Prostate gland (tissue), 2 donors: ENCODE data around the gene RAP1GDS1. TPM values are rescaled to one million over a fixed set of nuclear protein-coding genes. Genes with fewer than 3 reads are reported as not detected.

Experiments
- DNase-seq: peaks from one replicate; pipeline ENCODE4 v3.0.0-alpha.2; 2019; ENCODE audit warnings: low spot score
- H3K27ac ChIP-seq, 2 donors: fragments of 200-600 bp; sonication (generic); 2 replicates each; pipeline ENCODE4 v1.5.1; 2017 to 2019
- H3K27me3 ChIP-seq: fragments of 200-600 bp; sonication (generic); replicated peaks from 2 replicates; pipeline ENCODE4 v1.5.1; 2019; ENCODE audit not compliant: insufficient read depth
- H3K36me3 ChIP-seq, 2 donors: fragments of 200-600 bp; sonication (generic); 1 replicate in 1 of 2; 2 replicates in 1 of 2; pipeline versions ENCODE4 v1.5.1 to v1.8.1; 2017 to 2019
- H3K4me1 ChIP-seq: fragments of 200-600 bp; sonication (generic); replicated peaks from 2 replicates; pipeline ENCODE4 v1.5.1; 2019
- H3K4me3 ChIP-seq, 2 donors: fragments of 200-600 bp; sonication (generic); 2 replicates each; pipeline ENCODE4 v1.5.1; 2017 to 2019
- H3K9me3 ChIP-seq: fragments of 200-600 bp; sonication (generic); 2 replicates; pipeline ENCODE4 v1.5.1; 2017
- CTCF ChIP-seq, 4 experiments: fragments of 200-600 bp in 2 of 4; fragments of 450-650 bp in 2 of 4; sonication (generic) in 2 of 4; IDR thresholded peaks; 1 replicate in 3 of 4; 2 replicates in 1 of 4; pipeline ENCODE4 v1.5.1; 2016 to 2019; ENCODE audit warnings: antibody characterized with exemption in 4 of 4, mild to moderate bottlenecking in 2 of 4, moderate library complexity in 2 of 4
- POLR2A ChIP-seq: fragments of 450-650 bp; IDR thresholded peaks from one replicate; pipeline ENCODE4 v1.6.1; 2016; ENCODE audit warnings: antibody characterized with exemption, mild to moderate bottlenecking
- POLR2AphosphoS5 ChIP-seq: sonication (generic); formaldehyde crosslinking; IDR thresholded peaks from one replicate; pipeline ENCODE4 v1.6.1; 2017; ENCODE audit warnings: antibody characterized with exemption
- WGBS: methylation state at CpG from one replicate; pipeline ENCODE4 v1.1.5; 2018; 5-methylcytosine and 5-hydroxymethylcytosine counted together
- intact Hi-C: fragments of 100-400 bp; cut with DNase I; formaldehyde crosslinking; loops from one replicate; pipeline ENCODE4 v1.14.2; 2022
- total RNA-seq, 2 donors: library from RNA; depleted of rRNA; stranded (reverse); fragments of >200 nt; gene quantifications; one replicate each; pipeline ENCODE4 v1.1.0, GENCODE V29; 2016

The RAP1GDS1 gene
- total RNA-seq, 2 donors from 2014 or later: 16.5 to 34.5 TPM

GRCh38 chr4:98430708-98431403 lies 169.7 kb downstream of the RAP1GDS1 start:
- H3K9me3 ChIP-seq: no peaks in the 10 kb centered on the region

GRCh38 chr4:98433691-98434090 lies 172.5 kb downstream of the RAP1GDS1 start:
- TF ChIP-seq CTCF (IDR thresholded peaks at IDR 0.05) (no peak), POLR2A (no peak), POLR2AphosphoS5 (no peak)
- Histone ChIP-seq H3K4me1 (no peaks in the 10 kb centered on the region), H3K4me3 (no peak overlapping the region), H3K27ac (no peak overlapping the region), H3K9me3 (no peaks in the 10 kb centered on the region), H3K27me3 (no peaks in the 10 kb centered on the region), H3K36me3 (no peaks in the 10 kb centered on the region)
- 63% methylated on average over 1 of the region's 1 CpG for WGBS
- no peak for DNase-seq
- intact Hi-C loops: no loop called here

More at GRCh38 chr4:98430708-98431403, 169.7 kb downstream of the RAP1GDS1 start:
- no peak for DNase-seq
- no peak overlapping the region for H3K27ac ChIP-seq
- H3K27me3 ChIP-seq: no peaks in the 10 kb centered on the region
- 45% methylated on average over 4 of the region's 4 CpGs for WGBS
- intact Hi-C loops: no loop called here
- no peak overlapping the region for H3K4me3 ChIP-seq
- TF ChIP-seq POLR2AphosphoS5: no peak
- no peak for TF ChIP-seq CTCF (IDR thresholded peaks at IDR 0.05)
- no peak for TF ChIP-seq POLR2A
- no peaks in the 10 kb centered on the region for H3K4me1 ChIP-seq
- no peaks in the 10 kb centered on the region for H3K36me3 ChIP-seq

GRCh38 chr4:98434816-98435215 lies 173.6 kb downstream of the RAP1GDS1 start:
- TF ChIP-seq POLR2A (no peak), CTCF (IDR thresholded peaks at IDR 0.05) (no peak), POLR2AphosphoS5 (no peak)
- intact Hi-C loops: no loop called here
- WGBS: 97% methylated on average over 6 of the region's 6 CpGs
- no peaks in the 10 kb centered on the region for H3K9me3 ChIP-seq
- H3K4me1 ChIP-seq: no peaks in the 10 kb centered on the region
- no peak overlapping the region for H3K27ac ChIP-seq
- H3K36me3 ChIP-seq: no peaks in the 10 kb centered on the region
- no peaks in the 10 kb centered on the region for H3K27me3 ChIP-seq
- DNase-seq: no peak
- no peak overlapping the region for H3K4me3 ChIP-seq

GRCh38 chr4:98444371-98444770 lies 183.2 kb downstream of the RAP1GDS1 start:
- no peak overlapping the region for H3K4me3 ChIP-seq
- no peak overlapping the region for H3K27ac ChIP-seq
- H3K4me1 ChIP-seq: no peaks in the 10 kb centered on the region
- no peaks in the 10 kb centered on the region for H3K9me3 ChIP-seq
- DNase-seq: no peak
- H3K36me3 ChIP-seq: no peaks in the 10 kb centered on the region
- H3K27me3 ChIP-seq: no peaks in the 10 kb centered on the region
- intact Hi-C loops: no loop called here
- TF ChIP-seq POLR2A: no peak
- TF ChIP-seq CTCF (IDR thresholded peaks at IDR 0.05): no peak
- TF ChIP-seq POLR2AphosphoS5: no peak
